Aorta (tissue), 5 donors: Measurements from ENCODE around the gene TARDBP. TPM values are rescaled to one million over a fixed set of nuclear protein-coding genes. Genes with fewer than 3 reads are reported as not detected.
A peak's percentile ranks its signal among the peaks of the same experiment; 100 is the strongest.

Experiments
- ATAC-seq: fragments of 200-7000 bp; cut with Tn5 transposase; one replicate; pipeline ENCODE4 v1.9.1; 2022; ENCODE audit warnings: moderate library complexity; ENCODE audit not compliant: low FRiP score
- DNase-seq, 2 donors: peaks; one replicate each; pipeline ENCODE4 v3.0.0-alpha.2; 2020
- H3K27ac ChIP-seq, 2 donors: one replicate each; pipeline ENCODE4 v1.5.1; 2013; ENCODE audit warnings: low read length in 2 of 2, mild to moderate bottlenecking in 2 of 2, moderate library complexity in 2 of 2, control low read depth in 1 of 2, inconsistent platforms in 1 of 2, low read depth in 1 of 2
- H3K27me3 ChIP-seq, 2 donors: one replicate each; pipeline ENCODE4 v1.6.1; 2013; ENCODE audit warnings: control low read depth in 1 of 2, low read length in 1 of 2, mild to moderate bottlenecking in 1 of 2, moderate library complexity in 1 of 2; ENCODE audit not compliant: insufficient read depth in 2 of 2, control insufficient read depth in 1 of 2
- H3K36me3 ChIP-seq, 2 donors: one replicate each; pipeline ENCODE4 v1.6.1; 2013; ENCODE audit warnings: control low read depth in 1 of 2, low read length in 1 of 2, mild to moderate bottlenecking in 1 of 2; ENCODE audit not compliant: insufficient read depth in 2 of 2, control insufficient read depth in 1 of 2
- H3K4me1 ChIP-seq, 2 donors: one replicate each; pipeline ENCODE4 v1.6.1; 2013; ENCODE audit warnings: low read length in 2 of 2, control low read depth in 1 of 2, mild to moderate bottlenecking in 1 of 2, moderate library complexity in 1 of 2; ENCODE audit not compliant: insufficient read depth in 2 of 2, control insufficient read depth in 1 of 2
- H3K4me3 ChIP-seq, 2 donors: one replicate each; pipeline ENCODE4 v1.5.1; 2013; ENCODE audit warnings: low read length in 2 of 2, control low read depth in 1 of 2, mild to moderate bottlenecking in 1 of 2
- H3K9me3 ChIP-seq: one replicate; pipeline ENCODE4 v1.6.1; 2013; ENCODE audit warnings: mild to moderate bottlenecking, low read length; ENCODE audit not compliant: control insufficient read depth
- WGBS, 2 donors: extraction: QIAGEN DNeasy Blood & Tissue Kit; methylation state at CpG; one replicate each; pipeline ENCODE4 v1.1.7; 2013; 5-methylcytosine and 5-hydroxymethylcytosine counted together
- intact Hi-C, 2 donors: fragments of 100-400 bp; cut with DNase I; formaldehyde crosslinking; loops; one replicate each; pipeline versions ENCODE4 v1.14.2 to v1.15.0; 2022
- polyA plus RNA-seq, 2 donors: library from polyadenylated mRNA; stranded (reverse); fragments of 200-250 nt; gene quantifications; one replicate each; pipeline ENCODE4 v1.2.3, GENCODE V29; 2013
- total RNA-seq, 2 donors: library from RNA; stranded (reverse); fragmentation: NEBNext Ultra II Directional; extraction: Animal tissue kit (Norgen Biotek cat#: 25700); gene quantifications; one replicate each; pipeline ENCODE4 v1.2.1, GENCODE V29; 2021
- donor health status: healthy with polysubstance abuse.
- donor health status: Bipolar disorder and iron deficiency.
- donor health status: DM: no; HTN: no; CAD: no.
- donor health status: DM: no; HTN: no; CAD: no.
- donor health status: DM: yes; HTN: yes; CAD: no.

The TARDBP gene
- total and polyA plus RNA-seq, 4 donors: 124 to 131 (median 127) TPM

GRCh38 chr1:10973956-10974881 is 38.2 kb upstream of the TARDBP start:
- Histone ChIP-seq H3K36me3 (no peaks in the 10 kb centered on the region), H3K27me3 (no peaks in the 10 kb centered on the region), H3K4me1 (no peaks in the 10 kb centered on the region), H3K9me3 (no peaks in the 10 kb centered on the region), H3K27ac (no peak overlapping the region), H3K4me3 (no peak overlapping the region)
- 82 to 91% methylated on average over 17 of the region's 17 CpGs for WGBS, 2 donors
- intact Hi-C loops: no loop called here
- DNase-seq (no peak), ATAC-seq (no peak)

DNA sequence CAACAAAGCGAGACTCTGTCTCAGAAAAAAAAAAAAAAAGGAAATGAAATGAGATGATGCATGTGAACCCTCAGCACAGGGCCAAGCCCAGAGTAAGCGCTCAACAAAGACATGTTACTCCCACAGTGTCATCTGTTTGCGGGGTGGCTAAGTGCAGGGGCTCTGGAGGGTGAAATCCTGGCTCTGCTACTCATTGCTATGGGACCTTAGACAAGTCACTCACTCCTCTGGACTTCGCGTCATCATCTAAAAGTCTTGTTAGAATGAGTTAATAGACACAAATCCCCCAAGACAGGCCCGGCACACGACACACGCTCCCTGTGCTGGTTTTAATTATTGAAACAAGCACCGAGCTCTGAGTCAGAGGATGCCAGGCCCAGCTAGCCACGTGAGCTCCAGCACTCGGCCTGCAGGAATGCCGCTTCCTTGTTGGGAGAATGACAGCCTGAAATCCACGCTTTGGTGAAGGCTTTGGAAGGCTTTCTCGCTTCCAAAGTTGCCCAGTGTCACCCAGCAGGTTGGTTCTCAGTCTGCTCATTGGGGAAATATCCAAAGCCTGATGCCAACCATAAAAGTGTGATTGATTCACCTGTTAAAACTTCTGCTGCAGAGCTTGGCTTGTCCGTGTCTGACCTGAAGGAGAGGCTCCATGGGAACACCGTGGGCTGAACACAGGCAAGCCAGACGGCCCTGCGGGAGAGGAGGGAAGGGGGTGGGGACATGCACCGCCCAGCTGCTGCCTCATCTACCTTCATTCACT is 36.7 kb upstream of the TARDBP start:
- H3K4me3 ChIP-seq: no peak overlapping the region
- no peak overlapping the region for H3K27ac ChIP-seq
- intact Hi-C loops: no loop called here
- ATAC-seq (no peak), DNase-seq (no peak)
- no peaks in the 10 kb centered on the region for H3K4me1 ChIP-seq
- no peaks in the 10 kb centered on the region for H3K36me3 ChIP-seq
- H3K27me3 ChIP-seq: no peaks in the 10 kb centered on the region
- H3K9me3 ChIP-seq: no peaks in the 10 kb centered on the region
- WGBS, 2 donors: 32 to 40% methylated on average over 19 of the region's 19 CpGs

DNA sequence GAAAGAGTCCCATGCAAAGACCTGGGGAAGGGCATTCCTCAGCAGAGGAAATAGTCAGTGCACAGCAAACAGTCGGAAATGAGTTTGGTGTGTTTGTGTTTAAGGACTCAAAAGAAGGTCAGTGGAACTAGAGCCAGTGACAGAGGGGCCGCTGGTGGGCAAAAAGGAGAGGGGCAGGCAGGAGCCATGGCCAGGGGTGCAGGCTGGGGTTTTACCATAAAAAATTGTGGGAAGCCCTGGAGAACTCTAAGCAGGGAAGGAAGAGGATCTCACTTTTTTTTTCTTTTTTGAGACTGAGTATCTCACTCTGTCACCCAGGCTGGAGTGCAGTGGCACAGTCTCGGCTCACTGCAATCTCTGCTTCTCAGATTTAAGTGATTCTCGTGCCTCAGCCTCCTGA is 33.7 kb upstream of the TARDBP start:
- H3K27me3 ChIP-seq: no peaks in the 10 kb centered on the region
- no peak for ATAC-seq
- WGBS, 2 donors: 69 to 78% methylated on average over 4 of the region's 4 CpGs
- no peaks in the 10 kb centered on the region for H3K36me3 ChIP-seq
- H3K4me1 ChIP-seq: no peaks in the 10 kb centered on the region
- H3K9me3 ChIP-seq: no peaks in the 10 kb centered on the region
- H3K27ac ChIP-seq: no peak overlapping the region
- no peak overlapping the region for H3K4me3 ChIP-seq
- no peak for DNase-seq
- intact Hi-C loops: no loop called here

DNA sequence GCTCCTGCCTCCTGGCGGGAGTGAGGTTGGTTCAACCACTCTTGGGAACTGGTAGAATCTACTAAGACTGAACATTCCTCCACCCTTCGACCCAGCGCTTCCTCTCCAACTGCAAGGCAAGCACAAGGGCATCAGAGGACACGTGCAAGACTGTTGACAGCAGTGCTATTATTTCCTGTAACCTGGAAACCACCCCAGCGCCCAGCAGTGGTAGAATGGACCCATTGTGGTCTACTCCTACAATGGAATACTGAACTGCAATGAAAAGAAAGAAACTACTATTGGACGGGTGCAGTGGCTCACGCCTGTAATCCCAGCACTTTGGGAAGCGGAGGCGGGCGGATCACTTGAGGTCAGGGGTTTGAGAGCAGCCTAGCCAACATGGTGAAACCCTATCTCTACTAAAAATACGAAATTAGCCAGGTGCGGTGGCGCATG is 33.0 kb upstream of the TARDBP start:
- Histone ChIP-seq H3K4me1 (no peaks in the 10 kb centered on the region), H3K27me3 (no peaks in the 10 kb centered on the region), H3K9me3 (no peaks in the 10 kb centered on the region), H3K36me3 (no peaks in the 10 kb centered on the region), H3K4me3 (no peak overlapping the region), H3K27ac (peak overlapping the region in 1 of 2 donors; percentile 60)
- DNase-seq (peak in 1 of 2 donors; percentile 84), ATAC-seq (peak; percentile 51)
- WGBS, 2 donors: 28 to 40% methylated on average over 13 of the region's 13 CpGs
- intact Hi-C loops: no loop called here

- ATAC-seq (peak; percentile 92), DNase-seq (peak; percentile 90 to 91)
- no peak overlapping the region for H3K4me3 ChIP-seq
- no peaks in the 10 kb centered on the region for H3K4me1 ChIP-seq
- peak overlapping the region in 1 of 2 donors; percentile 49 for H3K27ac ChIP-seq
- 0 to 2% methylated on average over 15 of the region's 15 CpGs for WGBS, 2 donors
- H3K27me3 ChIP-seq: no peaks in the 10 kb centered on the region
- no peaks in the 10 kb centered on the region for H3K9me3 ChIP-seq
- intact Hi-C loops: no loop called here
- no peaks in the 10 kb centered on the region for H3K36me3 ChIP-seq
Observed at GRCh38 chr1:10980094-10980577, 32.3 kb upstream of the TARDBP start.

DNA sequence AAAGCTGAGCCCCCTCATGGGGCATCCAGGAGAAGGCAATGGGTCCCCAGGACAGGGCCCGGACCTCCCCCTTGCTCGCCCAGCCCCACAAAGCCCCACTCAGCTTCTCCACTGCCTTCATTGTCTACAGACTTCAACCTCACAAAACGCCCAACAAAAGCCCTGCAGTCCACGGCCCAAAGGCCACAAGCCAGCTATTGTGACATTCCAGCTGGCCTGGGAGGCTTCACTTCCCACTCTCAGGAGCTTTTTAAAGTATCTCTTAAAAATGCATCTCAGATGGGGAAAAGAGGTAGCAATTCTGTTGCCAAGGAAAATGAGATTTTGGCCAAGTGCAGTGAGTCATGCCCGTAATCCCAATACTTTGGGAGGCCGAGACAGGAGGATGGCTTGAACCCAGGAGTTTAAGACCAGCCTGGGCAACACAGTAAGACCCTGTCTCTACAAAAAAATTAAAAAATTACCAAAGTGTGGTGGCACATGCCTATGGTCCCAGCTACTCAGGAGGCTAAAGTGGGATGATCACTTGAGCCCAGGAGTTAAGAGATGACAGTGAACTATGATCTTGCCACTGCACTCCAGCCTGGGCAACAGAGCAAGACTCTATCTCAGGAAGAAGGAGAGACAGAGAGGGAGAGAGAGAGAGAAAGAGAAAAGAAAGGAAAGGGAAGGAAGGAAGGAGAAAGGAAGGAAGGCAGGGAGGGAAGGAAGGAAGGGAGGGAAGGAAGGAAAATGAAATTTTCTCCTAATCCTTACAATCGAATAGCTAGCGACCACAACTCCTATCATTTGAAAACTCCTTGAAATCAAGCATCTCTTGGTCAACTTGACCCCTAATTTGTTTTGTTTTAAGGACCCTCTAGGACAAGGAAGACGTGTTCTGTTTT is 31.4 kb upstream of the TARDBP start:
- ATAC-seq: peak; percentile 37
- peak in 1 of 2 donors; percentile 67 for DNase-seq
- WGBS, 2 donors: 46 to 49% methylated on average over 9 of the region's 9 CpGs
- Histone ChIP-seq H3K4me1 (no peaks in the 10 kb centered on the region), H3K36me3 (no peaks in the 10 kb centered on the region), H3K4me3 (no peak overlapping the region), H3K9me3 (no peaks in the 10 kb centered on the region), H3K27ac (no peak overlapping the region), H3K27me3 (no peaks in the 10 kb centered on the region)
- intact Hi-C loops: no loop called here

DNA sequence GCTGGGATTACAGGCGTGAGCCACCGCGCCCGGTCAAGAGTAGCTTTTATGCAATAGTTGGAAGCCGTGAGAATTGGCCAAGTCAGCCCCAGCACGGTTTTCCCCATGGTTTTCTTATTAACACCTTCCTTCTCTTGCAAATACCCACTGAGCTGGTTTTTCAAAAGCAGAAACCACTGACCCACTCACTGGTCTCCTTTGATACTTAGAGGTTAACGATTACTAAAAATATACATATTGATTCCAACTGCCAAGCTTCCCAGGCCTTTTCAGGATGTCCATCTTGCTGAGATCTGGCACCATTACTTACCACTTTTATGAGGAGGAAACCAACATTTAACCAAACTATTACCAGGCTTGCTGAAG is 25.9 kb upstream of the TARDBP start:
- Histone ChIP-seq H3K27me3 (no peaks in the 10 kb centered on the region), H3K9me3 (no peaks in the 10 kb centered on the region), H3K36me3 (no peaks in the 10 kb centered on the region), H3K4me3 (no peak overlapping the region), H3K27ac (no peak overlapping the region), H3K4me1 (no peaks in the 10 kb centered on the region)
- ATAC-seq (no peak), DNase-seq (no peak)
- 77 to 84% methylated on average over 7 of the region's 7 CpGs for WGBS, 2 donors
- intact Hi-C loops: no loop called here

DNA sequence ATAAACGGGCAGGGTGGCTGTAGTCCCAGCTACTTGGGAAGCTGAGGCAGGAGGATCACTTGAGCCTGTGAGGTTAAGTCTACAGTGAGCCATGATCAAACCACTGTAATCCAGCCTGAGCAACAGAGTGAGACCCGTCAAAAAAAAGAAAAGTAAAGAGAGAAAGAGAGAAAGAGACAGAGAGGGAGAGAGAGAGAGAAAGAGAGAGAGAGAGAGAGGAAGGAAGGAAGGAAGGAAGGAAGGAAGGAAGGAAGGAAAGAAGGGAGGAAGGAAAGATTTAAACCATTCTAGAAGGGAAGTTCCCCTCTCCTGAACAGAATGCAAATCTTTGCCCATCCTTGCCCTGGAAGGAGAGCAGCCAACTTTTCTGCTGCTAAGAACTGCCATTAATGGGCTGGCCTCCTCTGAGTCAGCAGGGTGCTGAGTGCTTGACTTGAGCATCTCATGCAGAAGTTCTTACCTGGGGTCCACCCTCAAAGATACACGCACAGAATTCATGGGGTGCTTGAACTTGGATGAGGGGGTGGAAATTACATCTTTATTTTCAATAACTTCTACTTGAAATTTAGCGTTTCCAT is 24.5 kb upstream of the TARDBP start:
- H3K36me3 ChIP-seq: no peaks in the 10 kb centered on the region
- DNase-seq (no peak), ATAC-seq (no peak)
- H3K4me1 ChIP-seq: no peaks in the 10 kb centered on the region
- intact Hi-C loops: no loop called here
- H3K9me3 ChIP-seq: no peaks in the 10 kb centered on the region
- whole genome bisulfite sequencing, 2 donors: 79 to 80% methylated on average over 4 of the region's 4 CpGs
- no peak overlapping the region for H3K4me3 ChIP-seq
- H3K27me3 ChIP-seq: no peaks in the 10 kb centered on the region
- no peak overlapping the region for H3K27ac ChIP-seq
